ENCODE measurements around the gene GABARAPL1. TPM values are rescaled to one million over a fixed set of nuclear protein-coding genes. Genes with fewer than 3 reads are reported as not detected.
"Not testable (repeated sequence)": the region's sequence is repeated elsewhere in the genome, so short reads cannot be mapped to it uniquely, and the experiment has no call there.

Gene GABARAPL1
- total RNA-seq, 3 donors from 2014 or later, result 6.3 to 10.4 (median 9.3) TPM

- peaks cover 6% of the 10 kb centered on the region for H3K4me1 Mint-ChIP-seq (ENCODE audit: low read depth)
- no peak for ATAC-seq
- H3K36me3 Mint-ChIP-seq (ENCODE audit: insufficient read depth), result no peaks in the 10 kb centered on the region
- H3K9me3 Mint-ChIP-seq, result no peaks in the 10 kb centered on the region
- DNase-seq, result no peak
- peaks cover 30% of the 10 kb centered on the region for H3K27me3 Mint-ChIP-seq (ENCODE audit: low read depth)
- H3K4me3 Mint-ChIP-seq, result no peak overlapping the region
Observed at GRCh38 chr12:10186299-10186698, 26.4 kb upstream of the GABARAPL1 start.

DNA sequence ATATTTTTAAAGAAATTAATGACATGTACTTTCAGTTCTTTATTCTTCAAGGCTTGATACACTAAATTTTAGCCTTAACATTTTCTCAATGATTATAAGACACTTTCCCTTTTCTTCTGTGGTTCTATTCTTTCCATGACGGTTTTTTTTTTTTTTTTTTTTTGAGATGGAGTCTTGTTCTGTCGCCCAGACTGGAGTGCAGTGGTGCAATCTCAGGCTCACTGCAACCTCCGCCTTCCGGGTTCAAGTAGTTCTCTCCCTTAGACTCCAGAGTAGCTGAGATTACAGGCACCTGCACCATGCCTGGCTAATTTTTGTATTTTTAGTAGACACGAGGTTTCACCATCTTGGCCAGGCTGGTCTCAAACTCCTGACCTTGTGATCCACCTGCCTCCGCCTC, 25.7 kb upstream of the GABARAPL1 start:
- not testable (repeated sequence) for H3K4me3 Mint-ChIP-seq; DNase-seq; H3K9me3 Mint-ChIP-seq; H3K4me1 Mint-ChIP-seq (ENCODE audit: low read depth); H3K36me3 Mint-ChIP-seq (ENCODE audit: insufficient read depth); ATAC-seq
- H3K27me3 Mint-ChIP-seq (ENCODE audit: low read depth), result peaks cover 29% of the 10 kb centered on the region

DNA sequence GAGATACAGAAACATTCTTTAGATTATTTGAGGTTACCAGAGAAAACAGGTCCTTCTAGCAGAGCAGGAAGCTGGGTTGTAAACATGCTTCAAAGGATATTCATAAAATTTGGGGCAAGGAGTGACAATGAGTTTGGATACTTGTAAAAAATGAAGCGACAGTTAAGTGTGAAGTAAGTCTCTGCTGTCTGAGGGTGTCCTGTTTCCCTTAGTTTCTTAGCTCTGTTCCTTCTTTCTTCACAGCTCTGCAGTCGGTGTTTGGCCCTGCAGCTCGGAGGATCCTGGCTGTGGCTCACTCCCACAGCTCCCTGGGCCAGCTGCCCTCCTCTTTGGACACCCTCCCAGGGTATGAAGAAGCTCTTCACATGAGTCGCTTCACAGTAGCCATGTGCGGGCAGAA, 23.0 kb upstream of the GABARAPL1 start:
- Mint-ChIP-seq H3K4me1 (ENCODE audit: low read depth) (peaks cover 2% of the 10 kb centered on the region), H3K27me3 (ENCODE audit: low read depth) (peaks cover 18% of the 10 kb centered on the region), H3K36me3 (ENCODE audit: insufficient read depth) (no peaks in the 10 kb centered on the region), H3K4me3 (no peak overlapping the region), H3K9me3 (no peaks in the 10 kb centered on the region)
- ATAC-seq (no peak), DNase-seq (no peak)

- no peak overlapping the region for H3K4me3 Mint-ChIP-seq
- H3K4me1 Mint-ChIP-seq (ENCODE audit: low read depth), result peaks cover 2% of the 10 kb centered on the region
- peaks cover 10% of the 10 kb centered on the region for H3K27me3 Mint-ChIP-seq (ENCODE audit: low read depth)
- peak; percentile 99 for ATAC-seq
- no peaks in the 10 kb centered on the region for H3K9me3 Mint-ChIP-seq
- no peaks in the 10 kb centered on the region for H3K36me3 Mint-ChIP-seq (ENCODE audit: insufficient read depth)
- DNase-seq, result peak; percentile 40
Observed at GRCh38 chr12:10190558-10191388, 21.9 kb upstream of the GABARAPL1 start.

DNA sequence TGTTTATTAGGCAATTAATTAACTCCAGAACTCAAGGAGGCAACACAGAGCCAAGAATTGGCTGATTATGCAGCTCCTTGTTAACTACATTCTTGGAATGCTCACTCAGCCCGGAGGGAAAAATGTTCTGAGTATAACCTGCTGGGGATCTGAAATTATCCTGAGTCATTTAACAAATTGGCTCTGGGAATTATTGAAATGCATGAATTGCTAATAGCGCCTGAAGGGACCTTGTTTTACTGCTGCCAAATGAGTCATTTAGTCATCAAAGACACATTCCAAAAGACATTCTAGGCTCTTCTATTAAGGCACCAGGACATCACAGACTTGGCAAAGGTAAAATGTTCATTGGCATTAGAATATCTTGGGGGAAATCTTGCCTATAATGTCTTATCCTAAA, 20.8 kb upstream of the GABARAPL1 start:
- peaks cover 13% of the 10 kb centered on the region for H3K27me3 Mint-ChIP-seq (ENCODE audit: low read depth)
- no peaks in the 10 kb centered on the region for H3K36me3 Mint-ChIP-seq (ENCODE audit: insufficient read depth)
- H3K4me3 Mint-ChIP-seq, result no peak overlapping the region
- peaks cover 5% of the 10 kb centered on the region for H3K4me1 Mint-ChIP-seq (ENCODE audit: low read depth)
- H3K9me3 Mint-ChIP-seq, result no peaks in the 10 kb centered on the region
- no peak for ATAC-seq
- no peak for DNase-seq

- Mint-ChIP-seq H3K4me1 (ENCODE audit: low read depth) (peaks cover 5% of the 10 kb centered on the region), H3K36me3 (ENCODE audit: insufficient read depth) (no peaks in the 10 kb centered on the region), H3K9me3 (no peaks in the 10 kb centered on the region), H3K4me3 (no peak overlapping the region), H3K27me3 (ENCODE audit: low read depth) (peaks cover 13% of the 10 kb centered on the region)
- no peak for ATAC-seq
- DNase-seq, result no peak
Observed at GRCh38 chr12:10194160-10194670, 18.5 kb upstream of the GABARAPL1 start.

- DNase-seq (no peak), ATAC-seq (no peak)
- peaks cover 17% of the 10 kb centered on the region for H3K27me3 Mint-ChIP-seq (ENCODE audit: low read depth)
- H3K4me1 Mint-ChIP-seq (ENCODE audit: low read depth), result peaks cover 4% of the 10 kb centered on the region
- H3K9me3 Mint-ChIP-seq, result no peaks in the 10 kb centered on the region
- no peaks in the 10 kb centered on the region for H3K36me3 Mint-ChIP-seq (ENCODE audit: insufficient read depth)
- H3K4me3 Mint-ChIP-seq, result no peak overlapping the region
Observed at GRCh38 chr12:10196210-10196609, 16.5 kb upstream of the GABARAPL1 start.

DNA sequence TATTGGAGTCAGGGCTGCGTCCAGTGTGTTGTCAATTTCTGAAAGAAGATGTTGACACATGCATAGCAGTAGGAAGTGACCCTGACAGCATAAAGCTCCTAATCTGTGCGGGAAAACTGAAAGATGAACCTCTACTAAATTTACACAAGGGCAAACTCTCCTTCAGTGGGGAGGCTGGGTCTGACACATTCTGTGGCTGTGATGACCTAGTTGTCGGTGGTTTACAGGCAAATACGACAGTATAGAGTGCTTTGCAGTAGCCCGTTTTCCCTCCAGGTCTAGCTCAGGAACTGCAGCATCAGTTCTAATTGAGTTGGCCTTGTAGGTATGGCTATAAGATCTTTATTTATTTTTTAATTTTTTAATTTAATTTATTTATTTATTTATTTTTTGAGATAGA, 14.8 kb upstream of the GABARAPL1 start:
- DNase-seq (no peak), ATAC-seq (no peak)

DNA sequence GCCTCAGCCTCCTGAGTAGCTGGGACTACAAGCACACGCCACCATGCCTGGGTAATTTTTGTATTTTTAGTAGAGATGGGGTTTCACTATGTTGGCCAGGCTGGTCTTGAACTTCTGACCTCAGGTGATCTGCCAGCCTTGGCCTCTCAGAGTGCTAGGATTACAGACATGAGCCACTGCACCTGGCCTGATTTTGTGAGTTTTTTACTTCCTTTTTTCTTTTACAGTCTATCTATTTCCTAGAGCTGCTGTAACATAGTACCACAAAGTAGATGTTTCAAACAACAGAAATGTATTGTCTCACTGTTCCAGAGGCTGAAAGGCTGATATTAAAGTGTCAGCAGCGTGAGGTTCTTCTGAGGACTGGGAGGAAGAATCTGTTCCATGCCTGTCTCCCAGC, 8.2 kb upstream of the GABARAPL1 start:
- not testable (repeated sequence) for H3K36me3 Mint-ChIP-seq (ENCODE audit: insufficient read depth); DNase-seq; H3K9me3 Mint-ChIP-seq; H3K27me3 Mint-ChIP-seq (ENCODE audit: low read depth); H3K4me3 Mint-ChIP-seq; H3K4me1 Mint-ChIP-seq (ENCODE audit: low read depth); ATAC-seq

More for the DNA sequence above, 14.8 kb upstream of the GABARAPL1 start:
- no peak overlapping the region for H3K4me3 Mint-ChIP-seq
- peaks cover 4% of the 10 kb centered on the region for H3K4me1 Mint-ChIP-seq (ENCODE audit: low read depth)
- no peaks in the 10 kb centered on the region for H3K9me3 Mint-ChIP-seq
- H3K27me3 Mint-ChIP-seq (ENCODE audit: low read depth), result peaks cover 12% of the 10 kb centered on the region
- no peaks in the 10 kb centered on the region for H3K36me3 Mint-ChIP-seq (ENCODE audit: insufficient read depth)

DNA sequence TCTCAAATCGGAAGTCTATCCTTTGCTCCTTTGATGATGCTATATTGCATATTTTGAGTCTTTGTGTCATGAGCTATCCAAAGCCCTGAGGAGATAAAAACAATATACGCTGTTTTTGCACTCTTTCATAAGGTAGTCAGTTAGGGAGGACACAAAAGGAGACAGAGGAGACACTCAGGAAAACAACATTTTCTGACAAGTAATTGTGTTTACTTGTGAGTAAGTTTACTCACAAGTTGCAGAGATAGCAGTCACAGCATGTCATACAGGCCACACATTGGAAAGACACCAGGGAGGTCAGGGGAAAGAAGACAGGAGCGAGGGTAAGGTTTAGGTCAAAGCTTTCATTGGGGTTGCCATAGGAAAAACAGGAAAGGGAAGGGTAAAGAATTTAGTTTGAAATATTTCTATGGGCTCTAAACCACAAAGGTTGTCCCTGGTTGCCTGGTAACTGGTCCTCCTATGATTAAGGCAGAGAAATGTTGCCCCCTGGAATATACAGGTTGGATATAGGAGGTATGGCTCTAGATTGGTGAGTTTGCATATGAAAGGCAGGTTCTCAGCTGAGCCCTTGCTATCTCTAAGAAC, 7.4 kb upstream of the GABARAPL1 start:
- DNase-seq, result no peak
- no peaks in the 10 kb centered on the region for H3K36me3 Mint-ChIP-seq (ENCODE audit: insufficient read depth)

DNA sequence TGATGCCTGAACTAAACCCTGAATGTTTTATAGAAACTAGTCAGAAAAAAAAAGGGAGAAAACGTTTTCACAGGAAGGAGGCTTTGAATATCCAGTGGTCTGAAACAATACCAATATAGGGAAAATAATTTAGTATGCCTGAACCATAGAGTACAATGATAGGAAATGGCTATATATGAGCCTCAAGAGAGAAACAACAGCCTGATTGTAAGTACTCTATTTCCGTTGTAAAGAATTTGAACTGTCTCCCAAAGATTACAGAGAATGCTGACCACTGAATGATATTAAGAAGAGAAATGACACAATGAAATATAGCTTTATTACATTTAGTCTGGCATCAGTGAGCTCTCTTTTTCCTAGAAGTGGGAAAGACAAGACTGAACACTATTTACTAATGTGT, 5.5 kb upstream of the GABARAPL1 start:
- Mint-ChIP-seq H3K4me3 (no peak overlapping the region), H3K27me3 (ENCODE audit: low read depth) (peaks cover 2% of the 10 kb centered on the region), H3K9me3 (no peaks in the 10 kb centered on the region), H3K4me1 (ENCODE audit: low read depth) (peaks cover 4% of the 10 kb centered on the region), H3K36me3 (ENCODE audit: insufficient read depth) (no peaks in the 10 kb centered on the region)
- ATAC-seq (no peak), DNase-seq (no peak)

More for the DNA sequence above, 7.4 kb upstream of the GABARAPL1 start:
- no peak overlapping the region for H3K4me3 Mint-ChIP-seq
- no peak for ATAC-seq
- no peaks in the 10 kb centered on the region for H3K4me1 Mint-ChIP-seq (ENCODE audit: low read depth)
- no peaks in the 10 kb centered on the region for H3K9me3 Mint-ChIP-seq
- H3K27me3 Mint-ChIP-seq (ENCODE audit: low read depth), result peaks cover 2% of the 10 kb centered on the region

- Mint-ChIP-seq H3K36me3 (ENCODE audit: insufficient read depth) (no peaks in the 10 kb centered on the region), H3K9me3 (no peaks in the 10 kb centered on the region), H3K27me3 (ENCODE audit: low read depth) (peaks cover 2% of the 10 kb centered on the region), H3K4me1 (ENCODE audit: low read depth) (peaks cover 26% of the 10 kb centered on the region), H3K4me3 (no peak overlapping the region)
- no peak for ATAC-seq
- no peak for DNase-seq
Observed at GRCh38 chr12:10210225-10210624, 2.5 kb upstream of the GABARAPL1 start.

DNA sequence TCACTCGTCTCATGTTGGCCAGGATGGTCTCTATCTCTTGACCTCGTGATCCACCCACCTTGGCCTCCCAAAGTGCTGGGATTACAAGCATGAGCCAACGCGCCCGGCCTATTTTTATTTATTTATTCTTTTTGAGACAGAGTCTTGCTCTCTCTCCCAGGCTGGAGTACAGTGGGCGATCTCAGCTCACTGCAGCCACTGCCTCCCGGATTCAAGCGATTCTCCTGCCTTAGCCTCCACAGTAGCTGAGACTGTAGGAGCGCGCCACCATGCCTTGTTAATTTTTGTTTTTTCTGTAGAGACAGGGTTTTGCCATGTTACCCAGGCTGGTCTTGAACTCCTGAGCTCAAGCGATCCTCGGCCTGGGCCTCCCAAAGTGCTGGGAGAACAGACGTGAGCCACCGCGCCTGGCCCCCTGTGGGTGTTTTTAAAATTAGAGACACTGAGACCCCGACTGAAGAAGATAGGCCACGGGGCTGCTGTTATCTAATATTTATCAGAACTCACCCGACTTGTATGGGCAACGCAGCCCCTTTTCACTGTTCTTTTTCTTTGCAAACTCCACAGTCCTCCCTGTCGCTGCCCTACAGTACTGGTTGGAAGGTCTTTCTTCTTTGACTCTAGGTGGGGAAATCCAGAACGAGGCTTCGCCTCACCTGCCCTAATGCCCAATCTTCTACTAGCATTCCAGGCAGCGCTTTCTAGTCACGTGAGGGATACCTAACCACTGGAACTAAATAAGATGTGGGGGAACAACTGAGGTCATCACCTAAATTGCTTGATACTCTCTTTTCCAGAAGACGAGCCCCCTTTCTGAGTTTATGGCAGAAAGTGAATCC, 1.4 kb upstream of the GABARAPL1 start:
- no peaks in the 10 kb centered on the region for H3K9me3 Mint-ChIP-seq
- H3K27me3 Mint-ChIP-seq (ENCODE audit: low read depth), result peaks cover 2% of the 10 kb centered on the region
- H3K36me3 Mint-ChIP-seq (ENCODE audit: insufficient read depth), result no peaks in the 10 kb centered on the region
- no peak overlapping the region for H3K4me3 Mint-ChIP-seq
- DNase-seq (no peak), ATAC-seq (no peak)
- peaks cover 31% of the 10 kb centered on the region for H3K4me1 Mint-ChIP-seq (ENCODE audit: low read depth)

DNA sequence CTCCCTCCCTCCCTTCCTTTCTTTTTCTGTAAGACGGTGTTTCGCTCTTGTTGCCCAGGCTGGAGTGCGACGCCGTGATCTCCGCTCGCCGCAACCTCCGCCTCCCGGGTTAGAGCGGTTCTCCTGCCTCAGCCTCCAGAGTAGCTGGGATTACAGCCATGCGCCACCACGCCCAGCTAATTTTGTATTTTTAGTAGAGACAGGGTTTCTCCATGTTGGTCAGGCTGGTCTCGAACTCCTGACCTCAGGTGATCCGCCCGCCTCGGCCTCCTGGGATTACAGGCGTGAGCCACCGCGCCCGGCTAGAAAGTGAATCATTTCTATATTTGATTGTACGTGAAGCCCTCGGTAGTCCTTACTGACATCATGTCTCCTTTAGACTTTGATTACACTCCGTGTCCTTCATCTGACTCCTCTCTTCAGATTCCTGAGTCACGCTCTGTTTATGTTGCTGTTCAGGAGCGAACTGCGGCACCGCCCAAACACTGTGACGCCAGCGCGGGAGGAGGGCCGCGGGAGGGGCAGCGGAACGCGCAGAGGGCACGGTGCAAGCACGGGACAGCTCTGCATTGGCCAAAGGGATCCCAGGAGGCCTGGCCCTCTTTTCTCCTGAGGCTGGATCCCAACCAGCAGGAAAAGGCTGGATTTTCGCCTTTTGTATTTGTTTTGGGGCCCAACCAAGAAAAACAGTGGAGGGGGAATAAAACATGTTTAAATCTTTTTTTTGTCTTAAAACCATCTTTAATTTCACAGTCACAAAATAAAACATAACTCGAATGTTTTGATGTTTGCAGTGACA, 538 bp upstream of the GABARAPL1 start:
- peak; percentile 79 to 82 for ATAC-seq
- H3K36me3 Mint-ChIP-seq (ENCODE audit: insufficient read depth), result no peaks in the 10 kb centered on the region
- peaks cover 2% of the 10 kb centered on the region for H3K27me3 Mint-ChIP-seq (ENCODE audit: low read depth)
- peaks cover 31% of the 10 kb centered on the region for H3K4me1 Mint-ChIP-seq (ENCODE audit: low read depth)
- DNase-seq, result peak; percentile 81
- H3K4me3 Mint-ChIP-seq, result peak overlapping the region; percentile 92
- no peaks in the 10 kb centered on the region for H3K9me3 Mint-ChIP-seq
